ENCODE data around the gene MKKS.

MKKS gene

DNA sequence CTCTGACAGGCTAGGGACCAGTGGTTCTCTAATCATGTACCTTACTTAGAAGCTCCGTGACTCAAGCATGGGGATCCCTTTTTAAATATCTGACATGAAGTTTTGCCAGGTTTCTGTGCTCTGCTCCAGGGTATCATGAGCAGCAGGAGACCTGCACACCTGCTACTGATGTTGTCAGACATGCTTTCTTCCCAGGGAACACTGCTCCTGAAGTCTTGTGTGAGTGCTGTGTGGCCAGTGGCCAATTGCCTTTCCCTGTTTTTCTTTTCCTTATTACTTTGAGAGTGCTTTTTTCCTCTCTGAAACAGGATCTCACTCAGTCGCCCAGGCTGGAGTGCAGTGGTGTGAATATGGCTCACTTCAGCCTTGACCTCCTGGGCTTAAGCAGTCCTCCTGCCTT lies 27.5 kb upstream of the MKKS start:
- intact Hi-C loops (cut with DNase I): loop anchor here (10.0 kb wide), 1 partner anchor 1083 kb away; no protein-coding TSS in a partner anchor
- no peak for DNase-seq

DNA sequence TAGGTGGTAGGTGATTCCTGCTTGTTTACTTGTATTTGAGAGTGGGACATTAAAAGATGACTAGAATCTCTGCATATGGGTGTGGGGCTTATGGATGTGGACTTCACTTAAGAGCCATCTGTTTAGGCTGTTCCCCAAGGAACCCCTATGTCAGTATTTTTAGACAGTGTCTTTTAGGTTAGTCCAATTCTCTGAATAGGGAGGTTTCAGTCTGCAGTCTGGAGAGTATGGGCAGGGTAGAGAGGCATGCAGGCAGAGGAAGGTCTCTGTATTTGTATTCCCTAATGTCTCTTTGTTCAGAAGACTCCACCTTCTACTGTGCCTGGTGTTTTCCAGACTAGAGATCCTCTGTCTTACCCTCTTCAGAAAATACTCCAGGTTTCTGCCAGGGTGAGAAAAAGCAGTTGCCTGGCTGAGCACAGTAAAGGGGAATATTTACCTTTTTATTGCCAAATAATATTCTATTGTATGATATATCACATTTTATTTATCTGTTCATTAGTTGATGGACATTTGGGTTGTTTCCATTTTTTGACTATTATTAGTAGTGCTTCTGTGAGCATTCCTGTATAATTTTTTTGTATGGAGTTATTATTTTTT lies 20.2 kb upstream of the MKKS start:
- intact Hi-C loops (cut with DNase I): no loop called here
- DNase-seq: no peak

DNA sequence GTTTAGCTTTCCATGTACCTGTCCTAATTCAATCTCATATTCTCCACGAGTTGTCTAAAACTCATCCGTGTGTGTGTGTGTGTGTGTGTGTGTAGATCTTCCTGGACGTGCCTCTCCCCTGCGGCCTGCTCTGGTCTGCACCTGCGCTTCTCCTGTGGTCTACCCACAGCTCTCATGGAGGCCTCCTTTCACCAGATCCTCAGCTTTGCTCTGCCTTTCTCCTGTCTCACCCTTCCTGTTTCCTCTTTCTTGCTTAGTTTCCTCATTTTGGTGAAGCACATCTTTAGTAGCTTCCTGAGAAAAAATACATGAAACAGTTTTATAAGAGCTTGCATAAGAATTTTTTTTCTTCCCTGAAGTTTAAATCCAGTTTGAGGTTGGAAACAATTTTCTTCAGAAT lies 19.2 kb upstream of the MKKS start:
- intact Hi-C loops (cut with DNase I): no loop called here
- DNase-seq: no peak

DNA sequence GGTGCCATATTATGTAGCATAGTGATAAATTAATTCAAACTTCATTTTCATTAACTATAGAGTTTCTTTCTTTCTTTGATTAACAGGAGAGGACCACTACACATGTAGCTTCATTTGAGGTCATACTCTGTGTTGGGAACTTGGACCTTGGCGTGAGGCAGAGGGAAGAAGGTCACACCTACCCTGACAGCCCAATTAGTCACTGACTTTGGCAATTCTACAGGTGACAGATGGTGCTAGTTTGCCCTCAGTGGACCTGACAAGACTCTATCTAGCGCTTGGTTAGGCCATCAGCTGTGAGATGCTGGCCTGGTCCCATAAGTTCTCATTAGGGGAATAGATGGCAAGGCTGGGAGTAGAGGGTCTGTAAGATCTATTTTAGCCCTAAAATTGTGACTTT lies 15.2 kb upstream of the MKKS start:
- no peak for DNase-seq
- intact Hi-C loops (cut with DNase I): no loop called here

DNA sequence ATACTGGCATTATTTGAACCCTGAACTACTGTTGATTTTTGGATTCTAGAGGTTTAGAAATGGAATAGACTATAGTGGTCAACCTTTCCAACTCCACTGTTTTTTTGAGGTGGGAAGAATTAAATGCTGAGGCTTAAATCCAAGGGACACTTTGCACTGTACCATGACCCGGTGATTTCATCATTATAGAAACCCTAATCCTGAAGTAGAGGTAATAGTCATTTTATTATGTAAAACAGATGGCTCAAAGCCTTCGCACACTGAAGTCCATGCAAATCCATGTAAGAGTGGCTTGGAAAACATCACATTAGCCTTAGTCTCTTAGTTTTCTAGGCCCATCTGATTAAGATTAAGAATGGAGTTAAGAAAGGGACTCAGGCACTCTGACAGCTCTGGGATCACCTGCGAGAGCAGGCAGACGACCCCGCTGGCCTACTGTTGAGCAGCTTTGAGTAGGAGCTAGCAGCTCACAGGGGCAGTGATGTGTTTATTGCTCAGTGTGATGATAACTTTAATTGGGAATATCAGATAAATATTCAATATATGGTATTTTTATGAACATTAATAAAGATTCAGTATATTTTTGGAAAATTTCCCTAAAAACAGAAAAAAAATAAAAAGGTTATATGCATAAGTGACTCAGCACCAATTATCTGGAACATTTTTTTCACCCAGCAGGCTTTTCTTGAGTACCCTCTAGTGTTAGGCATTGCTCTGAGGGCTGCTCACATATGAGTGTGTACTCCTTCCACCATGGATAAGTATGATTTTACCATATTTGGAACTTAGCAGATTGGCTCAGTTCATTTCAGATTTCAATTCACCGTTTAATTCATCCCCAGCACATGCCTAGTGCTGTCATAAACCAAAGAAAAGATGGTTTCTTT lies 14.5 kb upstream of the MKKS start:
- intact Hi-C loops (cut with DNase I): no loop called here
- no peak for DNase-seq

DNA sequence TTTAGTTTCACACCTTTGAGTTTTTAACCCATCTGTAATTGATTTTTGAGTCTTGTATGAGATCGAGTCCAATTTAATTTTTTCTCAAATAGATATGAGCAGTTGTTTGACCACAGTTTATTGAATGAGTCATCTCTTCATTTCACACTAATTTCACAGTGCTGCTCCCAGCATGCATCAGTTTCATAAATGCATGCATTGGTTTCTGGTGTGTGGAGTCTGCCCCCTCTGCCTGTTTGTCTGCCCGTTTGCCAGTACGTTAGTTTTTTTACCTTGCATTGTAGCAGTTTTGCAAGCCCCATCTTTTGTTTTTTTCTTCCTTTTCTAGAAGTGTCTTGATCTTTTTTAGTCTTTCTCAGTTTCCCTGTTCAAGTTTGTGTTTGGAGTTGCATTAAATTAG lies 13.0 kb upstream of the MKKS start:
- intact Hi-C loops (cut with DNase I): no loop called here
- DNase-seq: no peak

DNA sequence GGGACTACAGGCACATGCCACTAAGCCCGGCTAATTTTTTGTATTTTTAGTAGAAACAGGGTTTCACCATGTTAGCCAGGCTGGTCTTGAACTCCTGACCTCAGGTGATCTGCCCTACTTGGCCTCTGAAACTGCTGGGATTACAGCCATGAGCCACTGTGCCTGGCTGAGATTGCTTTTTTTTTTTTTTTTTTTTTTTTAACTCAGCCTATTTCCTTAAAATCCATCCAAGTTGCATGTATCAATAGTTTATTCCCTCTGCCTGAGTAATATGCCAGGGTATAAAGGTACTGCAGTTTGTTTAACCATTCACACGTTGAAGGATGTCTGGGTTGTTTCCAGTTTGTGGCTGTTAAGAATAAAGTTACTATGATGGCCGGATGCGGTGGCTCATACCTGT lies 11.7 kb upstream of the MKKS start:
- DNase-seq: no peak
- intact Hi-C loops (cut with DNase I): no loop called here

DNA sequence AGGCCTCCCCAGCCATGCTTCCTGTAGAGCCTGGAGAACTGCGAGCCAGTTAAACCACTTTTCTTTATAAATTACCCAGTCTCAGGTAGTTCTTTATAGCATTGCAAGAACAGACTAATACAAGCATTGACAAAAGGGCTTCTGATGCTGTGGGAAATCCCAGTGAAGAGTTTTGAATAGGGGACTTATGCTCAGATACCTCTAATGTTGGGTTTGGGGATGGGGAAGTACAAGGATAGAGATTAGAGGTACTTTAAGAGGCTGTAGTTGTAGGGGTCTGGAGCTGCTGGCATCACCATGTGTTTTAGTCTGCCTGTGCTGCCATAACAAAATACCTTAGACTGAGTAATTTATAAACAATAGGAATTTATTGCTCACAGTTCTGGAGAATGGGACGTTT lies 9.9 kb upstream of the MKKS start:
- DNase-seq: no peak
- intact Hi-C loops (cut with DNase I): no loop called here

DNA sequence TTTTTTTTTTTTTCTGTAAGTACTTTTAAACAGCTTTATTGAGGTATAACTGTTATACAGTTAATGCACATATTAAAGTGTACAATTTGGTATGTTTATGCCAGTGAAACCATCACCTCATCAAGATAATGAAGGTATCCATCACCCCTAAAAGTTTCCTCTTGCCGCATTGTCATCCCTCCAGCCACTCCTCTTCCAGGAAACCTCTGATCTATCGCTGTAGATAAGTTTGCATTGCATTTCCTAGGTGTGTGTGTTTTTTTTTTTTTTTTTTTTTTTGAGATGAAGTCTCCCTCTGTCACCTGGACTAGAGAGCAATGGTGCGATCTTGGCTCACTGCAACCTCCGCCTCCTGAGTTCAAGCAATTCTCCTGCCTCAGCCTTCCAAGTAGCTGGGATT lies 4.2 kb upstream of the MKKS start:
- intact Hi-C loops (cut with DNase I): no loop called here
- no peak for DNase-seq

DNA sequence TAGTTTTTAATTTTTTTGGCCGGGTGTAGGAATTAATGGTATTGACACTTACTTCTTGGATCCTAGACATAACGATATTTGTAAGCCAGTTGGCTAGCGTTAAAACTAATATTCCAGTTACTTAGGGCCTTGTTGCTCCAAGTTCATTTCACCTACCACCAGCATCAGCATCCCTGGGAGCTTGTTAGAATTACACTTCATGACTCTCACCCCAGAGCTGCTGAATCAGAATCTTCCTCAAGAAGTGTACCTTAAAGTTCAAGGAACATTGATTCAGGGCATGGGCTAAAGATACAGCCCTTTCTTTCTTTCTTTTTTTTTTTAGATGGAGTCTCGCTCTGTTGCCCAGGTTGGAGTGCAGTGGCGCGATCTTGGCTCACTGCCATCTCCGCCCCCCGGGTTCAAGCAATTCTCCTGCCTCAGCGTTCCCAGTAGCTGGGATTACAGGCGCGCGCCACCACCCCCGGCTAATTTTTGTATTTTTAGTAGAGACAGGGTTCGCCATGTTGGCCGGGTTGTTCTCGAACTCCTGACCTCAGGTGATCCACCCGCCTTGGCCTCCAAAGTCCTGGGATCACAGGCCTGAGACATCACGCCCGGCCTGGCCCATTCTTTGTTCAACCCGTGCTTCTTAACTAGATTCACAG lies 2.2 kb upstream of the MKKS start:
- no peak for DNase-seq
- intact Hi-C loops (cut with DNase I): no loop called here

DNA sequence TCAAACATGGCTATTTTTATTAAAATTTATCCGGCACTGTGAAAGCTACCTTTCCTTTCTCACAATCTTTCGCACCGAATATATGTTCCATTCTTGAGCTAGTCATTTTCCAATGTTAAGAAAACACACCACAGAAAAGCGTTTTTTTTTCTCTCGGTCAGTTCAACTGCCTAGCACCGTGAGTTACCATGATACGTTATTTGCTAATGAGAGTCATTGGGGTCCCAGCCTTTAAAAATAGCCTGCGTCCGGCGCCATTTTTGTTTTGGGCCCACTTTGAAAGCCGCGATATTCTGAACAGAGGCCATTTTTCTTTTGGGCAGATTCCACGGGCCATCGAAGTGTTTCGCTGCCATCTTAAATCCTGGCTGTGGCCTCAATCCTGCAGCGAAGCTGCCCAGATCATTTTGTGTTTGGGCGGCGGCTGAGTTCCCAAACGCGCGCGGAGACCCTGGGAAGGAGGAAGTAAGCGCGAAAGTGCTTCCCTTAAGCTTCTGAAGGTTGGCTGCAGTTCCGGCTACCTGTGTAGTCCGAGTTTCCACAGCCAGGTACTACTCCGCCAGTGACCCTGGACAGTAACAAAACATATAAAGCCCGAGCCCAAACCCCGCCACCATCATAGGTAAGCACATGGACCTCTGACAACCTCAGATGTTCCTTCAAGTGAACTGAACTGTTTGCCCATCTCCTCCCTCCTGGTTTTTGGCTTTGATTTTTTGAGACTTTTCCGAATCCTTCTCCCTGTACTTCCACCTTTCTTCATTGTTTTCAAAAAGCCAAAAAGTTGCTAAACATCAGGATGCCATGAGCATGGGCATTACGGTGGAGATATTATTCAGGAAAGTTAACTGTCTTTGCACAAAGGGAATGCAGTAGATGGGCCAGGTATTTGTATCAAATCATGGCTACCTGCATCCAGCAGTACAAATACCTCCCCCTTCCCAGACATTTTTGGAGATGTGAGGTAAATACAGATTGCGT lies 1.1 kb upstream of the MKKS start, which contains the start of gene SLX4IP:
TSS of gene SLX4IP (plus strand) at position 474 of the 981 bp plus-strand sequence. CDS start 22,900 bp downstream, outside the sequence.
- intact Hi-C loops (cut with DNase I): loop anchor here (5.0 kb wide), 2 partner anchors 218 to 458 kb away; partner anchors contain the start of gene SNAP25
- DNase-seq: peak; percentile 80 to 97 (median 93)

DNA sequence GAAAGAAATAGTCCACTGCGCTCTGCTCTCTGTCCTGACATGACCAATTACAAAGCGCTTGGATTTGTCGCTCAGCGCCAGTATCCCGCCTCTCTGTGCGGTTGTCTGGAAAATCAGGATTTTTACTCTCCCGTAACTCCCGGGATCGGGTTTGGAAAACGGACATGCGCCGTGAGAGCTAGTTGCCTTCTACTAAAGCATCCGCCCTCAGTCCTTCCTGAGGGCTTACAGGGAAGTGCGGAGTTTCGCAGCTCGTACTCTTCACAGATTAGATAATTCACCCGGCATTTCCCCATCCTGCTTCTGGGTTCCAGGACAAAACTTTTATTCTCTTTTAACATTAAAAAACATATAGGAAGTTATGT lies 427 bp upstream of the MKKS start:
- intact Hi-C loops (cut with DNase I): loop anchor here (5.0 kb wide), 2 partner anchors 217 to 457 kb away; partner anchors contain the start of gene SNAP25
- DNase-seq: peak; percentile 84 to 98 (median 93)

DNA sequence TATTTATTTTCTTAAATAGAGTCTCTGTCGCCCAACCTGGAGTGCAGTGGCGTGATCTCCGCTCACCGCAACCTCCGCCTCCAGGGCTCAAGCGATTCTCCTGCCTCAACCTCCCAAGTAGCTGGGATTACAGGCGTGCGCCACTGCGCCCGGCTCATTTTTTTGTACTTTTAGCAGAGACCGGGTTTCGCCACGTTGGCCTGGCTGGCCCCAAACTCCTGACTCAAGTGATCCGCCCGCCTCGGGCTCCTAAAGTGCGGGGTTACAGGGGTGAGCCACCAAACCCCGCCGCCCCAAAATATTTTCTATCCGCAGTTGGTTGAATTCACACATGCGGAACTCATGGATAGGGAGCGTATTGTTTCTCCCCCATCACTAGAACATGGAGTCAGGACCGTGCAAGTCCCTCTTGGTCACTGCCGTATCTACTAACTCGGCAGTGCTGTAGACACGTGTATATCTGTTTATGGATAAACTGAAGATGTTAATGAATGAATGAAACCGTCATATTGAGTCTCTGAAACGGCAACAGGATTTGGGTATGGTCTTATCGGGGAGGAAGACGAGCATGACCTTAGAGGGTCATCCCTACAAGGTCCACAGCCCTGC lies 904 bp downstream of the MKKS start:
- no peak for DNase-seq
- intact Hi-C loops (cut with DNase I): loop anchor here (5.0 kb wide), 2 partner anchors 216 to 456 kb away; partner anchors contain the start of gene SNAP25

DNA sequence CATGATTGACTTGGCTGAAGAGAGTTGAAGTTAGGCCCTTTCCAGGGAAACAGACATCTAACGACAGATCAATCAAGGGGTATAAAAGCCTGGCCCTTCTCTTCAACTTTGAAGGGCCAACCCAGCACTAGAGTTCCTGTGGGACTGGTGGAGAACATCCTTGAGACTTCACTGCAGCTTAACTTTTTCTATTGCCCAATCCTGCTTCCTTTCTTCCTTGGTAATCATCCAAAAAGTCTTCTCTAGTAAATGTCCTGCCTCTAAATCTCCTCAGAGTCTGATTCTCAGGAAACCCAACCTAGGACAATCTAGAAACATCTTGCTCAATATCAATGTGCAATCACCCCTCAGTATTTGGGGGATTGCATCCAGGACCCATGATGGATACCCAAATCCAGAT lies 1.9 kb downstream of the MKKS start:
- DNase-seq: no peak
- intact Hi-C loops (cut with DNase I): loop anchor here (5.0 kb wide), 2 partner anchors 215 to 455 kb away; partner anchors contain the start of gene SNAP25

DNA sequence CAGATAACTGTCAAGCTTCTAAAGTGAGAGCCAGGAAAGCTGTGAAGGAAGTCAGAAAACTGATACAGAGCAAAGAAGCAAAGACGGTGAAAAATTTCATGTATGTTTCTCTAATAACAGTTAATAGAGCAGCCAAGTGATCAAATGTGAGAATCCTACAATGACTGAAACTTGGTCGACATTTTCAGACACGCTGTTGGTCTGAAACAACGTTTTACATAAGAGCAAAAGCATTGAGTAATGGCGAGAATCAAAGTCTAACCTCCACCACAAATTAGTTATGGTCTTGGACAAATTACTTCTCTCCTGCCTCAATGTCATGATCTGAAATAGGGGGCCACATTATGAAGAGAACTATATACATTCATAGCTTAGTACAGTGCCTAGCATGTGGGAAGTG lies 3.3 kb downstream of the MKKS start:
- no peak for DNase-seq
- intact Hi-C loops (cut with DNase I): loop anchor here (5.0 kb wide), 2 partner anchors 213 to 453 kb away; partner anchors contain the start of gene SNAP25

DNA sequence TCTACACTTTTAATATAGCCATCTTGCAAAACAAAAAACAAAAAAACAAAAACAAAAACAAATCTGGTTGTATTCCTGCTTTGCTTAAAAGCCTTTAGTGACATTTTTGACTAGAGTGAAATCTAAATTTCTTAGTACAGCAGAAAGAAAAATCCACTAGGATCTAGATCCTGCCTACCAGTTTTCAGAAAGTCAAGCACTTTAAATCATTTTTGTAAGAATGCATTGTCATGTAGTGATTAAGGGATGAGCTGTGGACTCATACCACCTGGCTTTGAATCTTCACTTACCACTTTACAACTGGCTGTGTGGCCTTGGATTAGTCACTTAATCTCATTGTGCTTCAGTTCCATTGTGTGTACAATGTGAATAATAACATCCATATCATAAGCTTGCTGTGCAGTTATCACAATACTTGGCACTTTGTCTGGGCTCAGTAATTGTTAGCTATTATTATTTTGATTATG lies 4.0 kb downstream of the MKKS start:
- DNase-seq: no peak
- intact Hi-C loops (cut with DNase I): loop anchor here (5.0 kb wide), 2 partner anchors 213 to 453 kb away; partner anchors contain the start of gene SNAP25

DNA sequence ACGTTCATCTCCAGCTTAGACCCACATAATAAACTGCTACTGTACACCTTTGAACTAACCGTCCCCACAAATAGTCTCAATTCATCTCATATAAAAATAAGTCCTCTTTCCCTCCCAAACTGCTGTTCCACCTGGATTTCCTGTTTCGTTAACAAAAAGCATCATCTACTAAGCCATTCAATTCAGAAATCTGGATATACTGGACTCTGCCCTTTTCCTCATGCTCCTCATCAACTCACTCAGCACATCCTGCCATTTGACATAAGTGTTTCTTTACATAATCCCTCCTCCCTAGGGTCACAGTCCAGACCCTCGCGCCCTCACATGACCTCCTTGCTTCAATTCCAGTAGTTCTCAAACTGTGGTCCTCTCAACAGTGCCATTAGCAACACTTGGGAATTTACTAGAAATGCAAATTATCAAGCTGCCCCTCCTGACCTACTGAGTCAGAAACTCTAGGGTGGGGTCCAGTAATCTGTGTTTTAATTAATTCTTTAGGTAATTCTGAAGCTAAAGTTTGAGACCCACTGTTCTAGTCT lies 4.5 kb downstream of the MKKS start:
- DNase-seq: no peak
- intact Hi-C loops (cut with DNase I): no loop called here

DNA sequence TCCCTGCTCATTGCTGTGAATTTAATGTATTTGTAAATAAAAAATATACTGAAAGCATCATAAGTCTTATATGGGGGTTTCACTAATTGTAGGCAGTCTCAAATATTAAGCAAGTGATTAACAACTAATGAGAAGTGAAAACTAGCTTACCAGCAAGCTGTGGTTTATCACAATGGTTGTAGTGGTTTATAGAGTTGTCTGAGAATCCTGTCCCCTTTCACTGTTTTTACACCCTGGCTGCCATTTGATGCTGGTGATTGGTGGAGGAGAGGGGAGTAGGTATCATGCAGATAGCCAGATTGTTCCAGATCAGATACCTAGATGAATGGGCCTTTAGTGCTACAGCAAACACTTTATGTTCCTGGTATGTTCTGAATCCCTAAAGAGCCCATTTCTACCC lies 6.0 kb downstream of the MKKS start:
- DNase-seq: no peak
- intact Hi-C loops (cut with DNase I): no loop called here
